Mesenchymal stem cell (in vitro differentiated cells and primary cell): ENCODE measurements around the gene TLR7.

Source experiments
- DNase-seq: peaks from one replicate; pipeline ENCODE4 v3.0.0-alpha.2; 2013
- H2AFZ ChIP-seq: one replicate; pipeline ENCODE4 v1.6.1; 2013; ENCODE audit warnings: low read depth, mild to moderate bottlenecking, control low read depth, inconsistent platforms, low read length, moderate library complexity
- H2AK5ac ChIP-seq: 2 replicates; pipeline ENCODE4 v1.6.1; 2013; ENCODE audit warnings: low read length, moderate library complexity, mild to moderate bottlenecking, inconsistent platforms; ENCODE audit not compliant: severe bottlenecking
- H2BK120ac ChIP-seq: one replicate; pipeline ENCODE4 v1.6.1; 2013; ENCODE audit warnings: low read depth, mild to moderate bottlenecking, inconsistent platforms, low read length, moderate library complexity
- H2BK12ac ChIP-seq, 2 experiments: one replicate each; pipeline ENCODE4 v1.6.1; 2013; ENCODE audit warnings: inconsistent platforms in 2 of 2, low read length in 2 of 2, mild to moderate bottlenecking in 2 of 2, moderate library complexity in 2 of 2, control low read depth in 1 of 2
- H2BK15ac ChIP-seq: one replicate; pipeline ENCODE4 v1.6.1; 2013; ENCODE audit warnings: mild to moderate bottlenecking, low read depth, inconsistent platforms; ENCODE audit not compliant: poor library complexity, severe bottlenecking
- H2BK5ac ChIP-seq: 2 replicates; pipeline ENCODE4 v1.6.1; 2013; ENCODE audit warnings: low read depth, mild to moderate bottlenecking, low read length, control low read depth, inconsistent platforms; ENCODE audit not compliant: poor library complexity, severe bottlenecking
- H3K14ac ChIP-seq, 2 experiments: one replicate each; pipeline ENCODE4 v1.6.1; 2013; ENCODE audit warnings: inconsistent platforms in 2 of 2, low read length in 2 of 2, control low read depth in 1 of 2, mild to moderate bottlenecking in 1 of 2, moderate library complexity in 1 of 2
- H3K18ac ChIP-seq, 2 experiments: one replicate each; pipeline ENCODE4 v1.6.1; 2013; ENCODE audit warnings: inconsistent platforms in 2 of 2, low read length in 2 of 2, control low read depth in 1 of 2, low read depth in 1 of 2, mild to moderate bottlenecking in 1 of 2
- H3K23ac ChIP-seq, 2 experiments: one replicate each; pipeline ENCODE4 v1.6.1; 2013; ENCODE audit warnings: inconsistent platforms in 2 of 2, low read length in 2 of 2, mild to moderate bottlenecking in 2 of 2, moderate library complexity in 2 of 2, control low read depth in 1 of 2
- H3K27ac ChIP-seq: 2 replicates; pipeline ENCODE4 v1.5.1; 2013; ENCODE audit warnings: mild to moderate bottlenecking, moderate library complexity, low read length, control low read depth, inconsistent platforms; ENCODE audit not compliant: poor library complexity, severe bottlenecking
- H3K27me3 ChIP-seq, 2 experiments: 2 replicates each; pipeline versions ENCODE4 v1.6.1 to v1.7.0; 2013; ENCODE audit warnings: low read length in 2 of 2, mild to moderate bottlenecking in 2 of 2, moderate library complexity in 2 of 2, control low read depth in 1 of 2, inconsistent platforms in 1 of 2; ENCODE audit not compliant: control insufficient read depth in 1 of 2, insufficient read depth in 1 of 2
- H3K36me3 ChIP-seq, 2 experiments: 2 replicates each; pipeline versions ENCODE4 v1.6.1 to v1.7.0; 2013; ENCODE audit warnings: low read length in 2 of 2, control low read depth in 1 of 2, inconsistent platforms in 1 of 2, low read depth in 1 of 2, mild to moderate bottlenecking in 1 of 2; ENCODE audit not compliant: insufficient read depth in 2 of 2, control insufficient read depth in 1 of 2
- H3K4ac ChIP-seq, 2 experiments: one replicate each; pipeline ENCODE4 v1.6.1; 2013; ENCODE audit warnings: inconsistent platforms in 2 of 2, low read length in 2 of 2, mild to moderate bottlenecking in 2 of 2, moderate library complexity in 2 of 2, control low read depth in 1 of 2, low read depth in 1 of 2
- H3K4me1 ChIP-seq: 2 replicates; pipeline ENCODE4 v1.6.1; 2013; ENCODE audit warnings: low read depth, low read length, control low read depth; ENCODE audit not compliant: control insufficient read depth, insufficient read depth
- H3K4me2 ChIP-seq: 2 replicates; pipeline ENCODE4 v1.6.1; 2013; ENCODE audit warnings: low read length, mild to moderate bottlenecking, inconsistent platforms; ENCODE audit not compliant: poor library complexity, severe bottlenecking
- H3K4me3 ChIP-seq, 2 experiments: 2 replicates each; pipeline versions ENCODE4 v1.5.1 to v1.7.0; 2013; ENCODE audit warnings: low read length in 2 of 2, mild to moderate bottlenecking in 2 of 2, control low read depth in 1 of 2, low read depth in 1 of 2; ENCODE audit not compliant: insufficient read depth in 1 of 2
- H3K79me1 ChIP-seq: replicated peaks from 2 replicates; pipeline ENCODE4 v1.6.1; 2013; ENCODE audit warnings: mild to moderate bottlenecking, control low read depth, low read length, inconsistent platforms; ENCODE audit not compliant: poor library complexity, severe bottlenecking
- H3K9ac ChIP-seq: 2 replicates; pipeline ENCODE4 v1.7.0; 2013; ENCODE audit warnings: mild to moderate bottlenecking, low read length, moderate library complexity
- H3K9me3 ChIP-seq: 2 replicates; pipeline ENCODE4 v1.7.0; 2013; ENCODE audit warnings: mild to moderate bottlenecking, low read length; ENCODE audit not compliant: control insufficient read depth
- H4K8ac ChIP-seq: one replicate; pipeline ENCODE4 v1.6.1; 2013; ENCODE audit warnings: inconsistent platforms, mild to moderate bottlenecking, low read length, moderate library complexity
- H4K91ac ChIP-seq: one replicate; pipeline ENCODE4 v1.6.1; 2013; ENCODE audit warnings: mild to moderate bottlenecking, low read length, inconsistent platforms
- WGBS: methylation state at CpG from one replicate; pipeline ENCODE4 v1.1.7; 2013; ENCODE audit warnings: mixed read lengths; 5-methylcytosine and 5-hydroxymethylcytosine counted together

Gene TLR7

DNA sequence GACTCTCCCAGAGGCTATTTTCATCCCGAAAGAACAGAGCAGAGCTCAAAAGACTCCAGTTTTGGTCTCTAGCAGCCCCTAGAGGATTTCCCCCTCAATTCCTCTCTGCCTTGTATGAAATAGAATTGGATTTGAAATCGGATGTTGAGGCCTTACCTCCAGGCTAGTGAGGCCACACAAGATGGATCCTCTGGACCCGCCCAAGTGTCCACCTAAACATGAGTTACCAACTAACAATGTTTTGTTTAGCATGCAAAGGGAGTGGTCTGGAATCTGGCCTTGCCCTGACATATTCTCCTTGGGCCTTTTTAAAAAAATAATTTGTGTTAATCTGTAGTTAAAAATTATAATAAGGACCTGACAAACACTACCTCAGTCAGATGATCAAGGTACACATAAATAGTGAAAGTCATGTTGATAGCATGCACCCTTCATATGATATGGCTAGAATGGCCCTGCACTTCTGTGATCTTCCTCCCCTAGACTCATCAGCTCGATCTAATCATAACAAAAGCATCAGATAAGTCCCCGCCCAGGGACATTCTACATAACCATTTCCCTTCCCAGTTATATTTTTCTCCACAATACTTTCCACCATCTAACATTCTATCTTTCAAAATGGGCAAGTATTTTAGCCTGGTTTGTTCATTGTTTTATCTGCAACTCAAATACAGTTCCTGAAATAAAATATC lies 46.1 kb downstream of the TLR7 start:
- H2BK120ac ChIP-seq, result no peak overlapping the region
- no peaks in the 10 kb centered on the region for H3K4me1 ChIP-seq
- H3K4me2 ChIP-seq, result no peak overlapping the region
- H3K27me3 ChIP-seq, result peaks cover 0 to 21% of the 10 kb centered on the region in 2 experiments
- H3K23ac ChIP-seq, result no peak overlapping the region
- H2AFZ ChIP-seq, result no peak overlapping the region
- H4K8ac ChIP-seq, result no peak overlapping the region
- no peak overlapping the region for H3K4me3 ChIP-seq
- no peaks in the 10 kb centered on the region for H3K9me3 ChIP-seq
- no peaks in the 10 kb centered on the region for H3K36me3 ChIP-seq
- H3K4ac ChIP-seq, result no peak overlapping the region
- H3K27ac ChIP-seq, result no peak overlapping the region
- H2AK5ac ChIP-seq, result no peak overlapping the region
- H2BK15ac ChIP-seq, result no peak overlapping the region
- WGBS, result 88% methylated on average over 2 of the region's 5 CpGs
- no peak overlapping the region for H2BK5ac ChIP-seq
- no peak overlapping the region for H3K9ac ChIP-seq
- H3K18ac ChIP-seq, result no peak overlapping the region
- H3K14ac ChIP-seq, result no peak overlapping the region
- no peak overlapping the region for H2BK12ac ChIP-seq
- no peak overlapping the region for H4K91ac ChIP-seq
- H3K79me1 ChIP-seq, result no peaks in the 10 kb centered on the region
- DNase-seq, result no peak

DNA sequence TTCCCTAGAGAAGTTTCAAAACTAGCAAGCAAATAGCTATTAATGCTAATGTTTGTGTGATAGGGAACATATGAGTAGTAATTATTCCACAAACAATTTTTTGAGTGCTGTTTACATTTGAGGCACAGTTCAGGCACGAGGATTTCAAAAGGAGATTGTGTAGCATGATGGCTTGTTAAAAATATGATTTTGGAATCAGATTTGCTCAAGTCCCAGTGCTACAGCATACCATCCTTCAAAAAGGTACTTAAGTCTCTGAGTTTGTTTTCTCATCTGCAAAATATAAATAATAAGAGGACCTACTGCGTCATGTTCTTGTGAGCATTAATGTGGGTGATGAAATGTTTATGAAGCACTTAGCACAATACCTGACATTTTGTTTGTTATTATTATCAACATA lies 50.9 kb downstream of the TLR7 start:
- H3K27ac ChIP-seq, result no peak overlapping the region
- no peak for DNase-seq
- no peak overlapping the region for H2BK5ac ChIP-seq
- H3K79me1 ChIP-seq, result no peaks in the 10 kb centered on the region
- H3K4me1 ChIP-seq, result no peaks in the 10 kb centered on the region
- H2BK15ac ChIP-seq, result no peak overlapping the region
- no peak overlapping the region for H3K9ac ChIP-seq
- no peak overlapping the region for H3K14ac ChIP-seq
- no peak overlapping the region for H2BK12ac ChIP-seq
- no peak overlapping the region for H3K4me3 ChIP-seq
- H3K9me3 ChIP-seq, result no peaks in the 10 kb centered on the region
- H2AFZ ChIP-seq, result no peak overlapping the region
- no peaks in the 10 kb centered on the region for H3K36me3 ChIP-seq
- H3K4me2 ChIP-seq, result no peak overlapping the region
- H2AK5ac ChIP-seq, result no peak overlapping the region
- no peak overlapping the region for H3K23ac ChIP-seq
- no peak overlapping the region for H4K91ac ChIP-seq
- peaks cover 0 to 6% of the 10 kb centered on the region in 2 experiments for H3K27me3 ChIP-seq
- H4K8ac ChIP-seq, result no peak overlapping the region
- H2BK120ac ChIP-seq, result no peak overlapping the region
- WGBS, result no CpG with 5 or more reads among the region's 2 CpGs
- H3K4ac ChIP-seq, result no peak overlapping the region
- H3K18ac ChIP-seq, result no peak overlapping the region

DNA sequence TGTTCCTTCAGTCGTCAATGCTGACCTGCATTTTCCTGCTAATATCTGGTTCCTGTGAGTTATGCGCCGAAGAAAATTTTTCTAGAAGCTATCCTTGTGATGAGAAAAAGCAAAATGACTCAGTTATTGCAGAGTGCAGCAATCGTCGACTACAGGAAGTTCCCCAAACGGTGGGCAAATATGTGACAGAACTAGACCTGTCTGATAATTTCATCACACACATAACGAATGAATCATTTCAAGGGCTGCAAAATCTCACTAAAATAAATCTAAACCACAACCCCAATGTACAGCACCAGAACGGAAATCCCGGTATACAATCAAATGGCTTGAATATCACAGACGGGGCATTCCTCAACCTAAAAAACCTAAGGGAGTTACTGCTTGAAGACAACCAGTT lies 52.2 kb downstream of the TLR7 start:
- H3K27ac ChIP-seq, result no peak overlapping the region
- H4K91ac ChIP-seq, result no peak overlapping the region
- H3K4me1 ChIP-seq, result no peaks in the 10 kb centered on the region
- no peak overlapping the region for H2AK5ac ChIP-seq
- no peak overlapping the region for H3K14ac ChIP-seq
- no peak overlapping the region for H4K8ac ChIP-seq
- no peak overlapping the region for H2BK5ac ChIP-seq
- H2BK15ac ChIP-seq, result no peak overlapping the region
- H3K9me3 ChIP-seq, result no peaks in the 10 kb centered on the region
- H3K4me2 ChIP-seq, result no peak overlapping the region
- no peak overlapping the region for H3K4me3 ChIP-seq
- DNase-seq, result no peak
- H2AFZ ChIP-seq, result no peak overlapping the region
- no peak overlapping the region for H3K9ac ChIP-seq
- H3K18ac ChIP-seq, result no peak overlapping the region
- WGBS, result 92% methylated on average over 10 of the region's 10 CpGs
- no peaks in the 10 kb centered on the region for H3K36me3 ChIP-seq
- no peak overlapping the region for H3K4ac ChIP-seq
- H2BK120ac ChIP-seq, result no peak overlapping the region
- H3K27me3 ChIP-seq, result peaks cover 0 to 6% of the 10 kb centered on the region in 2 experiments
- H3K79me1 ChIP-seq, result no peaks in the 10 kb centered on the region
- H3K23ac ChIP-seq, result no peak overlapping the region
- no peak overlapping the region for H2BK12ac ChIP-seq

DNA sequence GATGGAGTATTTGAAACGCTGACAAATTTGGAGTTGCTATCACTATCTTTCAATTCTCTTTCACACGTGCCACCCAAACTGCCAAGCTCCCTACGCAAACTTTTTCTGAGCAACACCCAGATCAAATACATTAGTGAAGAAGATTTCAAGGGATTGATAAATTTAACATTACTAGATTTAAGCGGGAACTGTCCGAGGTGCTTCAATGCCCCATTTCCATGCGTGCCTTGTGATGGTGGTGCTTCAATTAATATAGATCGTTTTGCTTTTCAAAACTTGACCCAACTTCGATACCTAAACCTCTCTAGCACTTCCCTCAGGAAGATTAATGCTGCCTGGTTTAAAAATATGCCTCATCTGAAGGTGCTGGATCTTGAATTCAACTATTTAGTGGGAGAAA lies 52.7 kb downstream of the TLR7 start:
- no peaks in the 10 kb centered on the region for H3K4me1 ChIP-seq
- peaks cover 0 to 6% of the 10 kb centered on the region in 2 experiments for H3K27me3 ChIP-seq
- H3K27ac ChIP-seq, result no peak overlapping the region
- no peak overlapping the region for H3K4me3 ChIP-seq
- H3K23ac ChIP-seq, result no peak overlapping the region
- DNase-seq, result no peak
- H3K79me1 ChIP-seq, result no peaks in the 10 kb centered on the region
- no peak overlapping the region for H3K4ac ChIP-seq
- no peaks in the 10 kb centered on the region for H3K9me3 ChIP-seq
- no peak overlapping the region for H4K8ac ChIP-seq
- no peak overlapping the region for H4K91ac ChIP-seq
- H2BK15ac ChIP-seq, result no peak overlapping the region
- H3K18ac ChIP-seq, result no peak overlapping the region
- H2AK5ac ChIP-seq, result no peak overlapping the region
- no peak overlapping the region for H3K4me2 ChIP-seq
- no peak overlapping the region for H2BK120ac ChIP-seq
- H2BK12ac ChIP-seq, result no peak overlapping the region
- H3K14ac ChIP-seq, result no peak overlapping the region
- no peak overlapping the region for H3K9ac ChIP-seq
- no peaks in the 10 kb centered on the region for H3K36me3 ChIP-seq
- H2BK5ac ChIP-seq, result no peak overlapping the region
- H2AFZ ChIP-seq, result no peak overlapping the region
- 100% methylated on average over 4 of the region's 8 CpGs for WGBS
